ENCODE measurements around the gene DNTTIP2. TPM values are rescaled to one million over a fixed set of nuclear protein-coding genes. Genes with fewer than 3 reads are reported as not detected.

Gene DNTTIP2
- total and polyA plus RNA-seq, 4 donors: 36.6 to 79.9 (median 46.7) TPM

GRCh38 chr1:93829061-93829460 lies 49.9 kb downstream of the DNTTIP2 start:
- Histone ChIP-seq H3K36me3 (ENCODE audit: control insufficient read depth in 4 of 4, insufficient read depth in 4 of 4, low read length in 4 of 4) (no peaks in the 10 kb centered on the region), H3K9ac (ENCODE audit: insufficient read depth in 1 of 2, low read length in 2 of 2) (no peak overlapping the region), H3K27me3 (ENCODE audit: control insufficient read depth in 3 of 3, insufficient read depth in 3 of 3, low read length in 2 of 3) (peaks cover 0 to 3% (median 0%) of the 10 kb centered on the region in 3 donors), H3K27ac (ENCODE audit: low read depth in 1 of 2, low read length in 1 of 2) (no peak overlapping the region), H3K9me3 (ENCODE audit: control insufficient read depth in 4 of 4, insufficient read depth in 3 of 4, low read length in 3 of 4) (no peaks in the 10 kb centered on the region), H3K4me3 (no peak overlapping the region), H3K4me1 (ENCODE audit: control insufficient read depth in 5 of 5, insufficient read depth in 5 of 5, low read length in 5 of 5) (peaks cover 0 to 6% (median 0%) of the 10 kb centered on the region in 5 donors)
- TF ChIP-seq CTCF (IDR thresholded peaks at IDR 0.05; ENCODE audit: control extremely low read depth, extremely low read depth): no peak
- WGBS, 2 donors: 95 to 99% methylated on average over 4 of the region's 4 CpGs
- ATAC-seq (ENCODE audit: insufficient read depth, low FRiP score): no peak
- no peak for DNase-seq

GRCh38 chr1:93828367-93828755 lies 50.6 kb downstream of the DNTTIP2 start:
- ATAC-seq (ENCODE audit: insufficient read depth, low FRiP score): no peak
- no peaks in the 10 kb centered on the region for H3K36me3 ChIP-seq (ENCODE audit: control insufficient read depth in 4 of 4, insufficient read depth in 4 of 4, low read length in 4 of 4)
- H3K4me3 ChIP-seq: no peak overlapping the region
- 99 to 100% methylated on average over 1 of the region's 1 CpG for WGBS, 2 donors
- H3K27ac ChIP-seq (ENCODE audit: low read depth in 1 of 2, low read length in 1 of 2): no peak overlapping the region
- peaks cover 0 to 6% (median 0%) of the 10 kb centered on the region in 5 donors for H3K4me1 ChIP-seq (ENCODE audit: control insufficient read depth in 5 of 5, insufficient read depth in 5 of 5, low read length in 5 of 5)
- H3K27me3 ChIP-seq (ENCODE audit: control insufficient read depth in 3 of 3, insufficient read depth in 3 of 3, low read length in 2 of 3): peaks cover 0 to 3% (median 0%) of the 10 kb centered on the region in 3 donors
- no peak for DNase-seq
- no peak for TF ChIP-seq CTCF (IDR thresholded peaks at IDR 0.05; ENCODE audit: control extremely low read depth, extremely low read depth)
- no peaks in the 10 kb centered on the region for H3K9me3 ChIP-seq (ENCODE audit: control insufficient read depth in 4 of 4, insufficient read depth in 3 of 4, low read length in 3 of 4)
- H3K9ac ChIP-seq (ENCODE audit: insufficient read depth in 1 of 2, low read length in 2 of 2): no peak overlapping the region

GRCh38 chr1:93827633-93828366 lies 51.2 kb downstream of the DNTTIP2 start:
- Histone ChIP-seq H3K9ac (ENCODE audit: insufficient read depth in 1 of 2, low read length in 2 of 2) (no peak overlapping the region), H3K4me1 (ENCODE audit: control insufficient read depth in 5 of 5, insufficient read depth in 5 of 5, low read length in 5 of 5) (peaks cover 0 to 6% (median 0%) of the 10 kb centered on the region in 5 donors), H3K27me3 (ENCODE audit: control insufficient read depth in 3 of 3, insufficient read depth in 3 of 3, low read length in 2 of 3) (peaks cover 0 to 3% (median 0%) of the 10 kb centered on the region in 3 donors), H3K27ac (ENCODE audit: low read depth in 1 of 2, low read length in 1 of 2) (no peak overlapping the region), H3K9me3 (ENCODE audit: control insufficient read depth in 4 of 4, insufficient read depth in 3 of 4, low read length in 3 of 4) (no peaks in the 10 kb centered on the region), H3K36me3 (ENCODE audit: control insufficient read depth in 4 of 4, insufficient read depth in 4 of 4, low read length in 4 of 4) (no peaks in the 10 kb centered on the region), H3K4me3 (no peak overlapping the region)
- no peak for TF ChIP-seq CTCF (IDR thresholded peaks at IDR 0.05; ENCODE audit: control extremely low read depth, extremely low read depth)
- DNase-seq (no peak), ATAC-seq (ENCODE audit: insufficient read depth, low FRiP score) (no peak)
- 91% methylated on average over 3 of the region's 3 CpGs for WGBS, 2 donors

Measured in lung (tissue), 12 donors.